CD4-positive, alpha-beta T cell (primary cell): ENCODE measurements around the gene AGT. TPM values are rescaled to one million over a fixed set of nuclear protein-coding genes. Genes with fewer than 3 reads are reported as not detected.

Experiments
- ATAC-seq: fragments of 200-7000 bp; cut with Tn5 transposase; one replicate; pipeline ENCODE4 v1.10.0; 2022; ENCODE audit warnings: mild to moderate bottlenecking; ENCODE audit not compliant: poor library complexity
- CTCF ChIA-PET: fragments of 350-600 bp; sonication (Branson Sonifier 250); formaldehyde crosslinking; loops from one replicate; lab custom pipeline; 2021; ENCODE audit warnings: antibody characterized with exemption, inconsistent platforms; lab: Charles Lee
- POLR2A ChIA-PET: fragments of 350-600 bp; sonication (Branson Sonifier 250); formaldehyde crosslinking; loops from one replicate; lab custom pipeline; 2021; ENCODE audit warnings: antibody characterized with exemption, inconsistent platforms; lab: Charles Lee
- DNase-seq, 14 experiments: peaks; one replicate each; pipeline ENCODE4 v3.0.0-alpha.2; 2013 to 2020; ENCODE audit warnings: mixed read lengths in 2 of 14
- H3K27ac ChIP-seq, 2 donors: one replicate each; pipeline versions ENCODE4 v1.5.1 to v1.7.0; 2013; ENCODE audit warnings: low read length in 2 of 2, low read depth in 1 of 2, mild to moderate bottlenecking in 1 of 2
- H3K27me3 ChIP-seq, 2 experiments: 1 replicate in 1 of 2; 2 replicates in 1 of 2; pipeline versions ENCODE4 v1.6.1 to v1.7.0; 2013; ENCODE audit warnings: low read length in 2 of 2, control low read depth in 1 of 2, mild to moderate bottlenecking in 1 of 2, moderate library complexity in 1 of 2; ENCODE audit not compliant: insufficient read depth in 2 of 2, control insufficient read depth in 1 of 2
- H3K36me3 ChIP-seq: one replicate; pipeline ENCODE4 v1.6.1; 2013; ENCODE audit warnings: low read length, control low read depth; ENCODE audit not compliant: insufficient read depth
- H3K4me1 ChIP-seq: one replicate; pipeline ENCODE4 v1.6.1; 2013; ENCODE audit warnings: low read length, control low read depth; ENCODE audit not compliant: insufficient read depth
- H3K4me3 ChIP-seq: one replicate; pipeline ENCODE4 v1.5.1; 2013; ENCODE audit warnings: mild to moderate bottlenecking, low read length, moderate library complexity
- H3K9me3 ChIP-seq, 2 experiments: 1 replicate in 1 of 2; 2 replicates in 1 of 2; pipeline versions ENCODE4 v1.6.1 to v1.7.0; 2013; ENCODE audit warnings: low read length in 2 of 2, mild to moderate bottlenecking in 2 of 2, control low read depth in 1 of 2, moderate library complexity in 1 of 2; ENCODE audit not compliant: control insufficient read depth in 1 of 2, insufficient read depth in 1 of 2
- H3K27ac Mint-ChIP-seq: one replicate; pipeline ENCODE4 v1.8.0; 2020; ENCODE audit warnings: mixed read lengths
- H3K27me3 Mint-ChIP-seq: one replicate; pipeline ENCODE4 v1.8.0; 2021; ENCODE audit warnings: mixed read lengths
- H3K36me3 Mint-ChIP-seq: one replicate; pipeline ENCODE4 v1.8.0; 2021; ENCODE audit warnings: low read depth, mixed read lengths
- H3K4me1 Mint-ChIP-seq: one replicate; pipeline ENCODE4 v1.8.0; 2021; ENCODE audit warnings: low read depth, mixed read lengths
- H3K4me3 Mint-ChIP-seq: one replicate; pipeline ENCODE4 v1.8.0; 2020; ENCODE audit warnings: mild to moderate bottlenecking, mixed read lengths
- H3K9me3 Mint-ChIP-seq: one replicate; pipeline ENCODE4 v1.8.0; 2020; ENCODE audit warnings: mixed read lengths
- intact Hi-C, 2 experiments: fragments of 100-400 bp; cut with DNase I in 1 of 2; cut with micrococcal nuclease in 1 of 2; formaldehyde crosslinking; loops; one replicate each; pipeline versions ENCODE4 v1.15.1 to v1.9.0; 2023 to 2025; cut with DNase I, micrococcal nuclease
- total RNA-seq, 174 experiments: library from RNA in 2 of 174; stranded (reverse) in 2 of 174; gene quantifications; one replicate each; pipeline ENCODE4 v1.2.3 and lab custom pipeline; 2021 to 2026
- TF ChIP-seq, protein P1 (sequence below): fragments of 200-600 bp; IDR thresholded peaks from one replicate; pipeline ENCODE4 v1.8.0; 2022; ENCODE audit warnings: antibody characterized with exemption, mild to moderate bottlenecking

Gene AGT
- total RNA-seq, 2 experiments from 2014 or later = not detected

DNA sequence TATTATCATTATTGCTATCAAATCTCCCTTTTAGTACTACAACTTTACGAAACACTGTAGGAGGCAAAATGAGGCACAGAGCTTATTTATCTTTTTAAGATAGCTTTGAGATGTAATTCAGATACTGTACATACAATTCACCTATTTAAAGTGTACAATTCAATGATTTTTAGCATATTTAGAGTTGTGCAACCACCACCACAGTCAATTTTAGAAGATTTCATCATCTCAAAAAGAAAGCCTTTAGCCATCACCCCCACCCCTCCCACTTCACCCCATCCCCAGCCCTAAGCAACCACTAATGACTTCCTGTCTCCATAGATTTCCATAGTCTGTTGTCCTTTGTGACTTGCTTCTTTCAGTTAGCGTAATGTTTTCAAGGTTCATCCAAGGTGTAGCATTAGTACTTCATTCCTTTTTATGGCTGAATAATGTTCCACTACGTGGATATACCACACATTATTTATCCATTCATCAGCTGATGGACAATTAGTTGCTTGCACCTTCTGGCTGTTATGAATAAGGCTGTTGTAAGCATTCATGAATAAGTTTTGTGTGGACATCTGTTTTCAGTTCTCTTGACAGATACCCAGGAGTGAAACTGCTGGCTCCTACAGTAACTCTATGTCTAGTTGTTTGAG lies 23.8 kb upstream of the AGT start:
- no peak overlapping the region for H3K27ac Mint-ChIP-seq
- Histone ChIP-seq H3K36me3 (no peaks in the 10 kb centered on the region), H3K27ac (no peak overlapping the region), H3K4me1 (no peaks in the 10 kb centered on the region), H3K9me3 (peaks cover 0 to 3% of the 10 kb centered on the region in 2 experiments), H3K27me3 (no peaks in the 10 kb centered on the region), H3K4me3 (no peak overlapping the region)
- H3K36me3 Mint-ChIP-seq = no peaks in the 10 kb centered on the region
- ATAC-seq (no peak), DNase-seq (no peak)
- no peaks in the 10 kb centered on the region for H3K9me3 Mint-ChIP-seq
- CTCF ChIA-PET = no interaction called here
- TF ChIP-seq, protein P1, sequence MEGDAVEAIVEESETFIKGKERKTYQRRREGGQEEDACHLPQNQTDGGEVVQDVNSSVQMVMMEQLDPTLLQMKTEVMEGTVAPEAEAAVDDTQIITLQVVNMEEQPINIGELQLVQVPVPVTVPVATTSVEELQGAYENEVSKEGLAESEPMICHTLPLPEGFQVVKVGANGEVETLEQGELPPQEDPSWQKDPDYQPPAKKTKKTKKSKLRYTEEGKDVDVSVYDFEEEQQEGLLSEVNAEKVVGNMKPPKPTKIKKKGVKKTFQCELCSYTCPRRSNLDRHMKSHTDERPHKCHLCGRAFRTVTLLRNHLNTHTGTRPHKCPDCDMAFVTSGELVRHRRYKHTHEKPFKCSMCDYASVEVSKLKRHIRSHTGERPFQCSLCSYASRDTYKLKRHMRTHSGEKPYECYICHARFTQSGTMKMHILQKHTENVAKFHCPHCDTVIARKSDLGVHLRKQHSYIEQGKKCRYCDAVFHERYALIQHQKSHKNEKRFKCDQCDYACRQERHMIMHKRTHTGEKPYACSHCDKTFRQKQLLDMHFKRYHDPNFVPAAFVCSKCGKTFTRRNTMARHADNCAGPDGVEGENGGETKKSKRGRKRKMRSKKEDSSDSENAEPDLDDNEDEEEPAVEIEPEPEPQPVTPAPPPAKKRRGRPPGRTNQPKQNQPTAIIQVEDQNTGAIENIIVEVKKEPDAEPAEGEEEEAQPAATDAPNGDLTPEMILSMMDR = no peak
- peaks cover 14% of the 10 kb centered on the region for H3K27me3 Mint-ChIP-seq
- no peaks in the 10 kb centered on the region for H3K4me1 Mint-ChIP-seq
- intact Hi-C loops = no loop called here
- POLR2A ChIA-PET = no interaction called here
- no peak overlapping the region for H3K4me3 Mint-ChIP-seq

DNA sequence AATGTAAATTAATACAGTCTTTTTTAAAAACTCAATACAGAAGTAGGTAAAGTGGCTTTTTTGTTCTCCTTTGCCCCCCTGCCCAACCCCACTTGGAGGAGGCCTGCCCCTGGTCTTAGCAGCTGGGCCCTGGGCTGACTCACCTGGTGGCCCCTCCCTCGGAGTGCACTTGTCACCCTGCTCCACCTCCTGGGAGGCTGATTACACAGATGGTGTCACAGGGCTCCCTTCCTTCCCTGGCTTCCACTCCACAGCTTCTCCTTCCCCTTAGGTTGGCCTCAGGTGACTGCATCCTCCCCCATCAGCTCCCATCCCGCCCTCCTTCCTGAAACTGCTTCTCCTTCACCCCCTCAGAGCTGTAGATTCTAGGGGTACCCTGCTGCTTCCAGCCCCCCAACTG lies 21.5 kb upstream of the AGT start:
- no peaks in the 10 kb centered on the region for H3K9me3 Mint-ChIP-seq
- H3K36me3 Mint-ChIP-seq = no peaks in the 10 kb centered on the region
- no peaks in the 10 kb centered on the region for H3K27me3 ChIP-seq
- H3K4me1 ChIP-seq = no peaks in the 10 kb centered on the region
- H3K4me3 Mint-ChIP-seq = no peak overlapping the region
- intact Hi-C loops = no loop called here
- H3K9me3 ChIP-seq = peaks cover 0 to 3% of the 10 kb centered on the region in 2 experiments
- H3K27ac ChIP-seq = no peak overlapping the region
- ChIA-PET POLR2A (no interaction called here), CTCF (no interaction called here)
- no peak overlapping the region for H3K4me3 ChIP-seq
- DNase-seq (no peak), ATAC-seq (no peak)
- H3K27ac Mint-ChIP-seq = no peak overlapping the region
- TF ChIP-seq, protein P1 = no peak
- H3K36me3 ChIP-seq = no peaks in the 10 kb centered on the region
- H3K4me1 Mint-ChIP-seq = no peaks in the 10 kb centered on the region
- peaks cover 12% of the 10 kb centered on the region for H3K27me3 Mint-ChIP-seq

DNA sequence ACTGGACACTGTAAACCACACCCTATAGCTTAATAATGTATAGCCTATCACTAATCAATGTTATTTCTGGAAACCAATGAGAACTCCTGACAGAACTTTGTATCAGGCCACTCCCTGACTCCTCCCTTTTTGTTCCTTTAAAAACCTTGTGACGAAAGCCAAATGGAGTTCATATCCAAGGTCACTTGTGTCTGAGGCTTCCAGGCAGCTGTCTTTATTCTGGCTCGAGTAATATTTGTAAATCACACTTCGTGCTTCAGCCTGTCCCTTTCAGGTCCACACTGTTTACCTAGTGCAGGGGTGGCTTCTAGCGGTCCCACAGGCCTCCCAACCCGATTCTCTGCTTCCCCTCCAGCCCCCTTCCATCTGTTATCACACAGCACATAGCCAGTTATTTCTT lies 17.1 kb upstream of the AGT start:
- no peak overlapping the region for H3K27ac Mint-ChIP-seq
- no peaks in the 10 kb centered on the region for H3K4me1 ChIP-seq
- no peaks in the 10 kb centered on the region for H3K36me3 Mint-ChIP-seq
- no peaks in the 10 kb centered on the region for H3K4me1 Mint-ChIP-seq
- CTCF ChIA-PET = no interaction called here
- DNase-seq (no peak), ATAC-seq (no peak)
- POLR2A ChIA-PET = no interaction called here
- H3K27ac ChIP-seq = no peak overlapping the region
- H3K9me3 Mint-ChIP-seq = no peaks in the 10 kb centered on the region
- no peaks in the 10 kb centered on the region for H3K27me3 ChIP-seq
- intact Hi-C loops = no loop called here
- H3K36me3 ChIP-seq = no peaks in the 10 kb centered on the region
- no peak overlapping the region for H3K4me3 Mint-ChIP-seq
- no peaks in the 10 kb centered on the region for H3K9me3 ChIP-seq
- peaks cover 5% of the 10 kb centered on the region for H3K27me3 Mint-ChIP-seq
- TF ChIP-seq, protein P1 = no peak
- H3K4me3 ChIP-seq = no peak overlapping the region
